DMS53 treated with DMSO at 0.1 percent for 48 hours (cell line): ENCODE data around the gene ATP6V1B1.

Experiments used
- DNase-seq: peaks from one replicate; lab custom pipeline; 2025; ENCODE audit not compliant: unreplicated experiment; lab: John Stamatoyannopoulos, UW

Gene ATP6V1B1

DNA sequence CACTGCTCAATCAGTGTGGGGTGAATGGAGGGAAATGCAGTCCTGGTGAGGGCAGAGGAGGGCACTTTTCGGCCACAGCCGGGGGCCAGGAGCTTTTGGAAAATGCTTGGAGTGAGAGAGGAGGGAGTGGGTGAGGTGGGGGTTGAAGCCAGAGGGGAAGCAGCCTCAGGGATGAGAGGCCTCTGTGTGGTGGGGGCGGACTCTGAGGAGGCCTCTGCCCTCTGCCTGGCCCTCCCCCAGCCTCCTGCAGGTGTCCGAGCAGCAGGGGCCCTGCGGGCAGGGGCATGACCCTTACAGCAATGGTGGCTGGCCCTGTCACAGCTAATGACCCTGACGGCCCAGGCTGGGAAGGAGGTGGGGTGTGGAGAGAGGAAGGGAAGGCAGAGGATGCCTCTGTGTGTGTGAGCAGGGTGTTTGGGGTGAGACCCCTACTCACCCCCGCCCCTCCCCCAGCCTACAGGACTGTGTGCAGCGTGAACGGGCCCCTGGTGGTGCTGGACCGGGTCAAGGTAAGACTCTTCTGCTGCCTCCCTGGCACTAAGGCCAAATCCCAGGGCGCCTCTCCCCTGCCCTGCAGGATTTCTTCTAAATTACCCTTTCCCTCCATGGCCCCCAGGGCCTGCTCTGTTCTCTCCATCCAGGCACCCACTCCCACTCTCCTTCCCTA, 7.6 kb downstream of the ATP6V1B1 start:
- no peak for DNase-seq

DNA sequence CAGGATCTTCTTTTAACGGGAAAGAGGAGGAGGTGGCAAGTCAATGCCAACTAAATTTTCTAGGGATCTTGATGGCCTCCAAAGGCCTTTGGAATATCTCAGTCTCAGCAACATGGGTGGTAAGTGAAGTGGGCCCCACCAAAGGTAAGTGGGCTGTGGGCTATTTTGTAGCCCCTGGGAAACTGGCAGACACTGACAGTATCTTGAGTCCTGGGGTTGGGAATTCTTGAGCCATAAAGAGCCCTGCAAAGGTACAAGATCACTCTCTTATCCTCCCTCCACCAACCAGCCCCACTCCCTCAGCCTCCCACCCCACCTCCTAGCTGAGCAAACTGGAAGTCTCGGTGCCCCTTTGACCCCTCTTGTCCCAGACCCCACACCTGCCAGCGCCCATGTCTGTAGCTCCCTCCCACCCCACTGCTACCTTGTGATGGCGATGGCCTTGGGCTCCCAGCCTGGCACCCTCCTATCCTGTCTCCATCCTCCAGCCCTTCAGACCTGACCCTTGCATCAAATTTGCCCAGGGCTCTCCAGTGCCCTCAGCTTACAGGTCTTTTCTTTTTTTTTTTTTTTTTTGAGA, 8.5 kb downstream of the ATP6V1B1 start:
- DNase-seq, result no peak

DNA sequence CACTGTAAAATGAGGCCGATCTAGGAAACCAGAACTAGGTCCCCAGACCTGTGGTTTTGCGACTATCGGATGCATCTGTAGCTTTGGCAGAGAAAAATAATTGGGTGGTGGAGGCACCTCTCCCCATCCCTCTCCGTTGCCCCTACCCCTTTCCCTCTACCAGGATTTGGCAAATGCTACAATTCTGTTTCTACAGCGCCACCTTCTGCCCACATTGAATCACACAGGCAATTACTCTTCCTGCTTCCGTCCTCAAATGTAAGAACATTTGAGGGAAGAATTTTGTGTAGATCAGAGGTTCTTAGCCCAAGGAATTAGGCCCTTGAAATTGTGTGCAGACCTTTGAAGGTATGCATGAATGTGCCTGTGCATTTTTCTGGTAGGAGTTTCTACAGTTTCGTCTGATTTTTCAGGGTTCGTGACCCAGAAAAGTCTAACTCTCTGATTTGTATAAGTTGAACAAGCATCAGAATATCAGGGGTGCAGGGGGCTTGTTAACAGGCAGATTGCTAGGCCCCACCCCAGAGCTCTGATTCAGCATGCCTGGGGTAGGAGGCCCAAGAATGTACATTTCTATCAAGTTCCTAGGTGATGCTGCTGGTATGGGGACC, 11.2 kb downstream of the ATP6V1B1 start:
- DNase-seq, result peak; percentile 43

DNA sequence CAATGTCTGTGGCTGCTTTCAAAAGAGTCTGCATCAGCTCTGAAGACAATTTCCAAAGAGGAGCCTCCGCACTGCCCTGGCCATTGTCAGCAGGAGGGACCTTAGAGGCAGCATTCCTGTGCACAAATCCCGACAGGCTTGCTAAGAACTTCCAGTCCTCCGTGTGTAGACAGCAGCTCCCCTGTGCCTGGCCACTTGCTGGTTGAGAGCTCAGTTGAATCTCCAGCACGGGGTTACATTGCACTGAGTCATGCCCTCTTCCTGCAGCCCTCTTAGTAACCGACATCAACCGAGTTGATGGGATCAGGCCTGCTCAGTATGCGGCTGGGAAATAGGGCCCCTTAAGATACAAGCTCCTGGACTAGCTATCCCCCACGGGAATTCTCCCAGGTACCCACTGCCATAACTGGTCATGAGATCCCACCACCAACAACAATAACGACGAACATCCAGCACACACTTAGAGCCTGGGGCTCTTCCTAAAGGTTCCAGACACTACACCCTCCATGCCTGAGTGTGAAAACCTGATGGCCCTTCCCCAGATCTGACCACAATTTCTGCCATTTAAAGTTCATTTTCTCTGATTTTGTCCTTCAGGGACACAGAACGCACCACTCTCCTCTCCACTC, 12.0 kb downstream of the ATP6V1B1 start:
- DNase-seq, result no peak

DNA sequence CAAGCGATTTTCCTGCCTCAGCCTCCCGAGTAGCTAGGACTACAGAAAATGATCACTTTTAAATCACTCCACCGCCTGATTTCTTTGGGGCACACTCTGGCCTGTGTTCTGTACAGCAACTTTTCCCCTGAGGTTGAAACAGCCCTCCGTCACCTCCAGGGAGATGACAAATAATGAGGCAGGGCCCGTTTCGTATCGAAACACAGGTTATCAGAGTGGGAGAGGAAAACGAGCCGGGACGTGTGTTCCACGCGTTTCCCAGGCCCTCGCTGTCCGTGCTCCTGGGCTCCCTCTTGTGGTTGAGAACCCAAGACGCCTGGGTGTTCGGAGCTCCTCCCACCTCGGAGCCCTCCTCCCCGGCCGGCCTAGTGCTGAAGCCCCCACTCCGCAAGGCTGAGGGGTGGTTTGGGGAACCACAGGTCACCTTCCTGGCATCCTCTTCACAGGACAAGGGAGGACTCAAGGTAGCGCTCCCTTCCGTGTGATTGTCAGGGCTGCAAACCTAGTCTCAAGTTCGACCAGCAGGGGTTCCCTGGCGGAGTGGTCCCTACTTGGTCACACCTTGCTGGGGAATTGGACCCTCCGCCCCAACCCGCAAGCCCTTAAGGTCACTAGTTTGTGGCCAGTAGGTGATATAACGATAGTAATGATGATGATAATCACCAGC, 12.8 kb downstream of the ATP6V1B1 start:
- peak; percentile 56 for DNase-seq

DNA sequence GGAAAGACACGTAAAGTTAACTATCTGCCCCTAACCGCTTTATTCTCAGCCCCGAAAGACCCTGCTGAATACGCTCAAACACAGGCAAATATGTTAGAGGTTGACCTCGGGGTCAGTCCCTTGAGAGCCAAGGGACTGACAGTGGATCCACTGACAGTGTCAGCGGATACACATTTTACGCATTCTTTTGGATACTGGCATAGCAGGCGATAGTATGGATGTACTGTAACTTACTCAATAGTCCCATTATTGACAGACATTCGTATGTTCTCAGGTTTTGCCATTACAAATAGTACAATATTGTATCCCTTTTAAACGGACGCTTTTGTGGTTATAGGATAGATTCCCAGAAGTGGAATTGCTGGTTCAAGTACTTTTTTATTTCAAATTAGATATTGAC, 13.4 kb downstream of the ATP6V1B1 start:
- no peak for DNase-seq

DNA sequence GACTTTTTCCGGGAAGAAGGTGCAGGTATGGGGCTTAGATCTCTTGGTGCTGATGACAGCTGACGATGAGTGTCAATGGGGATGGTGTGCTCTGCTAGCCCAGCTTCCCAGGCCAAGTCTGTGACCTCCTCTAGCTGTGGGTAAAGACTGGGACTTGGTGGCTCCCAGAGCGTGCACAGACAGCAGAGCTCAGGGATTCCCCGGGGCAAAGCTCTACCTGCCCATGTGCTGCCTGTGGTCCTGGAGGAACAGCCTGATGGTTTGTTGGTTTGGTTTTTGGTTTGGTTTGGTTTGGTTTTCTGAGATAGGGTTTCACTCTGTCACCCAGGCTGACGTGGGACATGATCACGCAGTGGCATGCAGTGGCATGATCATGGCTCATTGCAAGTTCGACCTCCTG, 19.2 kb downstream of the ATP6V1B1 start:
- no peak for DNase-seq

DNA sequence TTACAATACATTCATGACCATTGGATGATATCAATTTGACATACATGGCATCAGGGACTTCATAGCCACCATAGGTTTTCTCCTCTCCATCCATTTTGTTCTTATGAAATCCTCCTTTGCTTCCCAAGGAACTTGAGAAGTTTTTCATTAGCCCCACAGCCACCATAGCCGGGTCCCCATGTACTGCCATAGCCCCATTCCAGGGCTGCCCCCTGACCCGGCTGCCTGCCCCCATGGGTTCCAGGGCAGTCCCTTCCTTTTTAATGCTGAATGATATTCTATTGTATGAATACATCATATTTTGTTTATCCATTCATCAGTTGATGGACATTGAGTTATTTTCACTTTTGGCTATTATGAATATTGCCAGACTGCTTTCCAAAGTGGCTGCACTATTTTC, 20.4 kb downstream of the ATP6V1B1 start:
- no peak for DNase-seq

DNA sequence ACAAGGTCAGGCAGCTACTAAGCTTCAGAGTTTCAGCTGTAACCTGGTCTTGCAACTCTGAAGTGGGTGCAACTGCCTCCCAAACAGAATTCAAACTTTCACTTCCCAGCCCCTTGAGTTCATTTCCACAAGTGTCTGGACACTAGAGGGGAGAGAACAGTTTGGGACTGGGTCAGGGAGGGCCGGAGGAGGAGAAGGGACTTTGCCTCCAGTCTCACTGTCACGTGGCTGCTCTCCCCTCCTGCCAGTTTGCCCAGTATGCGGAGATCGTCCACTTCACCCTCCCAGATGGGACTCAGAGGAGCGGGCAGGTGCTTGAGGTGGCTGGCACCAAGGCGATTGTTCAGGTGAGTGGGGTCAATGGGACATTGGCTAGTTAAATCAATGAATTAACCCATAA, 22.1 kb downstream of the ATP6V1B1 start:
- no peak for DNase-seq

DNA sequence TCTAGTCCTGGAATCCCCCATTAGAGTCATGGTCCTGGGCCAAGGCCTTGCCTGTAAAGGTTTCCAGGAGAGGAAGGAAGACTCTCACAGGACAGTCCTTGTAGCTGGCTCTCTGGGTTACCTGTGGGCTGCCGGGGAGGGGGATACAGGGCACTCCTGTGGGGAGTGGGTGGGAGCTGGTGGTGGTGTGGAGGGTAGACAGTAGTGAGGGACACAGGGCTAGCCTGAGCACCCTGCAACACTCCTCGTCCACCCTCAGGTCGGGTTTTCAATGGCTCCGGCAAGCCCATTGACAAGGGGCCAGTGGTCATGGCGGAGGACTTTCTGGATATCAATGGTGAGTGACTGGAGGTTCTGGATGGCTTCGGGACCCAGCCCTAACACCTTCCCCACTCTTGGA, 23.1 kb downstream of the ATP6V1B1 start:
- DNase-seq, result no peak

DNA sequence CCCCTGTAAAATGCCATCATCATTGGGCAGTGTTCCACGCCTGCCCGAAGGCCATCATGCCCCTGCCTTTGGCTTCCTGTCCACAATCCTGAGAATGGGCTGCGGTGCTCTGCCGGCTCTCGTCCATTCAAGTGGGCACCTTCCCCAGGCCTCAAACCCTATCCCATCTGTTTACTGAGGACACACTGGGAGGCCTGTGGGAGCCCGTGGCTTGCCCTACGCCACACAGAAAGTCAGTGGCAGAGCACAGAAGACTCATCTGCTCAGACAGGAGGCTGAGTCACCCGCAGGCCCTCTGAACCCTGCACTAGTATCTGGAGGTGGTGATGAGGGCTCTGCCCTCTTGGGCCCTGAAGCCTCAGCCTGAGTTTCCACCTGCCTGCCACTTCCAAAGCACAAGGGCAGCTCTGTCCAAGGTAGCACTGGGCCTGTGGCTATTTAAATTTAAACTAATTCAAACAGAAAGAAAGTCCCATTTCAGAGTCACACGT, 23.6 kb downstream of the ATP6V1B1 start:
- no peak for DNase-seq

DNA sequence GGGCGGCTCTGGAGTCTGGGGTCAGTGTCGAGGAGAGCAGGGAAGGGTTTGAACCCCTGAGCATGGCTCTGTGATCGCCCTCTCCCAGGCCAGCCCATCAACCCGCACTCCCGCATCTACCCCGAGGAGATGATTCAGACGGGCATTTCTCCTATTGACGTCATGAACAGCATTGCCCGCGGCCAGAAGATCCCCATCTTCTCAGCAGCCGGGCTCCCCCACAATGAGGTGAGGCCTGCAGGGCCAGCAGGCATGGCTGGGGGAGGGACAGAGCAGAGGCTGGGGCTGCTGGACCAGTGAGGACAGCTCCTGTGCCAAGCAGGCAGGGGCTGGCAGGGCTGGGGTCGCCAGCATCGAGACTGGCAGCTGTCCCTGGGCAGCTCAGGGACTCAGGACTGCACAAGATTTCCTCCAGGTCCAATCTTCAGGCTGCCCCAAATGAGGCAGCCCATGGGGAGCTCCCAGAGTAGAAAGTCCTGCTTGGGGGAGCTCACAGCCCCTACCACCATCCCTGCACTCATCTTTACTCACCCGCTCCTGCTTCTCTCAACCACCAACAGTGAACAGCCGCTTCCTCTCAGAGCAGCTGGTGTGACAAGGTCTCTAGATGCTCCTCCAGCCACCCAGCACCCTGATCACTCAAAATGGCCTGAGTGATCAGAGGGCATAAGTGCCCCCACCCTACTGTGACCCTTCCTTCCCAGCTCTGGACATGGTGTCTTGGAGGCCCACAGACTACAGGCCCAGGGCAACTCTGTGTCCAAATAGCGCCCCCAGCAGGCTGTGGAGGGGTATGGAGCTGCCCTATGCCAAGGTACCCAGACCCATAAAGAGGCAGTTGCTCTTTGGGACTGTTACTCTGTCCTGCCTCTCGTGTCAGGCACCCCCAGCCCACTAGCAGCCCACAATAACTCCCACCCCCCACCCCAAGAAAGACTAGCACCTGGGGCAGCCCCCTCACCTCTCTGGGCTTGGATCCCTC, 24.4 kb downstream of the ATP6V1B1 start:
- DNase-seq, result no peak

DNA sequence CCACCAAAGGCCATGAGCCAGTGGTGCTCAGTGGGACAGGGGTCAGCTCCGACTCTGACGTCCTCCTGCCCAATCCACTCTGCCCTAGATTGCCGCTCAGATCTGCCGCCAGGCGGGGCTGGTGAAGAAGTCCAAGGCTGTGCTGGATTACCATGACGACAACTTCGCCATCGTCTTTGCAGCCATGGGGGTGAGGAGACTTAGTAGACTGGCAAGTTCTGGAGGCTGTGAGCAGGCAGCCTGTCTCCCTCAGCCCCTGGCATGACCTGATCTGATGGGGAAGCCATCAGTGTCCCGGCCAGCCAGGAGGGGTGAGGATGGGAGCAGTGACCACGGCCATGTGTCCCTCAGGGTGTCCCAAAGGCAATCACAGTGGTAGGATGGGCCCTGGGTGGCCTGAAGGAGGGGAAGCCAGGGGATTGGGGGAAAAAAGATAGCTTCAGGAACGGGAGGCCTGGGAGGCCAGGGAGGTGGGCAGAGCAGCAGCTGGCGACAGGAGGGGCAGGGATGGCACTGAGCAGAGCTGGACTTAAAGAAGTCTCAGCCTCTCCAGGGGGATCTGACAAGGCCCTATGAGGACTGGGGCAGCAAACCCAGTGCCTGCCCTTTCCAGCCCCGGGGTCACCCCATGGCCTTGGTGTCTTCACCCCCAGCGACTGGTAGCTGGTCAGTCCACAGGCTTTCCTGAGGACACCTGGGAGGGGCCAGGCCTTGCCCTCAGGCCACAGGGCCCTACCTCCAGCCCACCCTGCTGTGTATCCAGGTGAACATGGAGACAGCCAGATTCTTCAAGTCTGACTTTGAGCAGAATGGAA, 25.3 kb downstream of the ATP6V1B1 start:
- DNase-seq, result no peak

DNA sequence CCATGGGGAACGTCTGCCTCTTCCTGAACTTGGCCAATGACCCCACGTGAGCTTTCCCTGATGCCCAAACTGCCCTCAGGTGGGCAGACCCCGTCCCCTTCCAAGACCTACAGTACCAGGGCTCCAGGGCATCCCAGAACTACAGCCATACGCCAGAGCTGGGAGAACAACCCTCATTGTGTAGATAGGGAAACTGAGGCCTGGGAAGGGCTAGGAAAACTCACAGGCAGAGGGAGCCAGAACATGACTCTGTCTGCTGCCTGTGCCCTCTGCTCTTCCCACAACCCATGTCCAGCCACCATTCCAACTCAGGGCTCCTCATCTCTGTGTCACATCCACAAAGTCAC, 25.9 kb downstream of the ATP6V1B1 start:
- no peak for DNase-seq

DNA sequence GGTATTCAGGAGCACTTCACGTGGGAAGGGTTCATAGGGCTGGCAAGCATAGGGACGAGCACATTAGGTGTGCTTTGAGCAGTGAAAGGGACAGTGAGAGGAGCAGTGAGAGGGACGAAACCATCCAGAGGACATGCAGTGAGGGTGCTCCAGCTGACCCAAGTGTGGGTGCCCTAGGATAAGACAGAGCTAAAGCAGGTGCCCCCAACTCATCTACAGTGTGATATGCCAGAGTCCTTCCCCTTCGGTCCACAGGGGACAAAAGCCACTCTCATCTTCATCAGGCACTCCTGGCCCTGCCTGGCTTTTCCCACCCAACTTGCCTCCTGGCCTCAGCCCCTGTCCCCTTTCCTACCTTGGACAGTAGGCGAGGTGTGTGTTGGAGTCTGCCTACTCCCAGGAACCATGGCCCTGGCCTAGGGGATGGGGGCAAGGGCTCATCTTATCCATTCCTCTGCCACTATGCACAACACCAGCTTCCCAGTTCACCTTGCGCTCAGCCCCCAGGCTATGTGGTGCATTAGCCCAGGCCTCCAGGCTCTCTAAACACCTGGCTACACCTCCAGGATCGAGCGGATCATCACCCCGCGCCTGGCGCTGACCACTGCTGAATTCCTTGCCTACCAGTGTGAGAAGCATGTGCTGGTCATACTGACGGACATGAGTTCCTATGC, 26.6 kb downstream of the ATP6V1B1 start:
- no peak for DNase-seq

DNA sequence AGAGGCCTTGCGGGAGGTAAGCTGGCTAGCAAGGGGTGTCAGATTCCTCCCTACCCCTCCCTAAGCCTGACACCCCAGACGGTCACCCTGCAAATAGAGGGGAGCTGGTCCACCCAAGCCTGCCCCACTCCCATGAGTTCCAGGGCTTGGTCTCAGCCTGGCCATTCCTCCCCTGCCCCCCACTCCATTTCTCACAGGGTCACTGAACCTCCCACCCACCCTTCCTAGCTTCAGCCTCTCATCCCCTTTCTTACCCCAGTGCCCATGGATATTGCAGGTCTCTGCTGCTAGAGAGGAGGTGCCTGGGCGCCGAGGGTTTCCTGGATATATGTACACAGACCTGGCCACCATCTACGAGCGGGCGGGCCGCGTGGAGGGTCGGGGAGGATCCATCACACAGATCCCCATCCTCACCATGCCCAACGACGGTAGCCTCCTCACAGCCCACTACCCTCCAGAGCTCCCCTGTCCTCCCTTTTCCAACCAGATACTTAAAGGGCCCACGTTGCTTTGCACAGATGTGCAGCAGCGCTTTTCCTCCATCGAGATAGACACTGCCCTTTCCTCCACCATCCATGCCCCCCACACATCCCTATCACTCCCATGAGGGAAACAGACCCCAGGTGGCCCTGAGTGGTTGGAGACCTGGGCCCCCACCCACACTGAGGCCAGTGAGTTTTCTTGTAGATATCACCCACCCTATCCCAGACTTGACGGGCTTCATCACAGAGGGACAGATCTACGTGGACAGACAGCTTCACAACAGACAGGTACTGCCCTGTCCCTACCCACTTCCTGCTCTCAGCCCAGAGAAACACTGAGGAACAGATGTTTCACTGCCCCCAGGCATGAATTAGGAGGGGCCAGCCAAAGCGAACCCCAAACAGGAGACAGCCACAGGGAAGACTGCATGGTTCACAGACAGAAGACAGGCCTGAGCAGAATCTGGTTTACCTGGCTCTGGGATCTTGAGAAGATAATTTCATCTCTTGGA, 27.5 kb downstream of the ATP6V1B1 start:
- no peak for DNase-seq

DNA sequence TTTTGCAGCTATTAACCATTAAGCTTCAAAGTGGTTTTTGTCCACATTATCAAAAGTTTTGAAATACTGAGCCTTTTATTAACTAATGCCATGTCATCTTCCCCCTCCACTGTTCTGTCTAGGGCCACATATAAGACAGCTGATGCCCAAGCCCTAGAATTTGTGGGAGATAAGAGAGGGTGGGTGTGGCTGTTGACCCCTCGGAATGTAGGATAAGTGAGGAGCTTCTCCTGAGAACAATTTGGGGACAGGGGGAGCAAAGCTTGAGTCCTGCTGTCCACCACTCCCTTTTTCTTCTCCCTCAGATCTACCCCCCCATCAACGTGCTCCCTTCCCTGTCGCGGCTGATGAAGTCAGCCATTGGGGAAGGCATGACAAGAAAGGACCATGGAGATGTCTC, 28.4 kb downstream of the ATP6V1B1 start:
- no peak for DNase-seq
